HepG2 (cell line): ENCODE results near the gene MPST. TPM values are rescaled to one million over a fixed set of nuclear protein-coding genes. Genes with fewer than 3 reads are reported as not detected.
A peak's percentile ranks its signal among the peaks of the same experiment; 100 is the strongest.

Experiments
- CEBPG ChIP-seq: IDR thresholded peaks from 2 replicates; pipeline ENCODE4 v1.6.1; 2016
- ZFP36L1 ChIP-seq: sonication (generic); formaldehyde crosslinking; IDR thresholded peaks from 2 replicates; pipeline ENCODE4 v1.8.0; 2022; ENCODE audit warnings: mild to moderate bottlenecking, missing genetic modification reagents, moderate library complexity
- ZNF382 ChIP-seq: sonication (generic); formaldehyde crosslinking; IDR thresholded peaks from 2 replicates; pipeline ENCODE4 v1.5.0; 2020; ENCODE audit warnings: missing genetic modification reagents, mild to moderate bottlenecking, borderline replicate concordance
- polyA plus RNA-seq, 8 experiments: library from polyadenylated mRNA; depleted of rRNA in 3 of 8; stranded (reverse) in 7 of 8; unstranded in 1 of 8; fragments of >200 nt; fragmentation: Illumina TruSeq in 4 of 8; extraction: Trizol in 4 of 8; gene quantifications; 2 replicates each; pipeline versions ENCODE4 v1.2.1 to v1.2.3, GENCODE V29; 2011 to 2016; ENCODE audit warnings: low read depth in 4 of 8, missing spikeins in 1 of 8, mixed read lengths in 1 of 8; ENCODE audit not compliant: insufficient read depth in 1 of 8
- total RNA-seq, 5 experiments: library from RNA; depleted of rRNA; stranded (reverse); fragments of >200 nt; fragmentation: Illumina TruSeq; extraction: Trizol; gene quantifications; 2 replicates each; pipeline ENCODE4 v1.2.3, GENCODE V29; 2016; ENCODE audit warnings: low read depth in 1 of 5
- TF ChIP-seq, protein P1 (sequence below): sonication (generic); formaldehyde crosslinking; IDR thresholded peaks from 2 replicates; pipeline ENCODE4 v1.4.0; 2020; ENCODE audit warnings: missing genetic modification reagents, borderline replicate concordance
- TF ChIP-seq, protein P2 (sequence below): sonication (generic); formaldehyde crosslinking; IDR thresholded peaks from 2 replicates; pipeline ENCODE4 v1.4.0; 2020; ENCODE audit warnings: missing genetic modification reagents, low read depth, mild to moderate bottlenecking, borderline replicate concordance
- TF ChIP-seq, protein P3 (sequence below): sonication (generic); formaldehyde crosslinking; IDR thresholded peaks from 2 replicates; pipeline ENCODE4 v1.8.0; 2022; ENCODE audit warnings: missing genetic modification reagents, mild to moderate bottlenecking, moderate library complexity, borderline replicate concordance
- TF ChIP-seq, protein P4 (sequence below): sonication (generic); formaldehyde crosslinking; IDR thresholded peaks from 2 replicates; pipeline ENCODE4 v1.9.0; 2021; ENCODE audit warnings: mild to moderate bottlenecking, missing genetic modification reagents
- TF ChIP-seq, protein P5 (sequence below): sonication (generic); formaldehyde crosslinking; IDR thresholded peaks from 2 replicates; pipeline ENCODE4 v1.4.0; 2020; ENCODE audit warnings: mild to moderate bottlenecking, low read depth, missing genetic modification reagents
- TF ChIP-seq, protein P6 (sequence below): sonication (generic); formaldehyde crosslinking; IDR thresholded peaks from 2 replicates; pipeline ENCODE4 v1.4.0; 2020; ENCODE audit warnings: mild to moderate bottlenecking, missing genetic modification reagents

MPST gene
- total and polyA plus RNA-seq, 2 of the 13 experiments (the other 11 are each of a cell fraction or from before 2014, with no cell fraction given), result 133 to 141 TPM

DNA sequence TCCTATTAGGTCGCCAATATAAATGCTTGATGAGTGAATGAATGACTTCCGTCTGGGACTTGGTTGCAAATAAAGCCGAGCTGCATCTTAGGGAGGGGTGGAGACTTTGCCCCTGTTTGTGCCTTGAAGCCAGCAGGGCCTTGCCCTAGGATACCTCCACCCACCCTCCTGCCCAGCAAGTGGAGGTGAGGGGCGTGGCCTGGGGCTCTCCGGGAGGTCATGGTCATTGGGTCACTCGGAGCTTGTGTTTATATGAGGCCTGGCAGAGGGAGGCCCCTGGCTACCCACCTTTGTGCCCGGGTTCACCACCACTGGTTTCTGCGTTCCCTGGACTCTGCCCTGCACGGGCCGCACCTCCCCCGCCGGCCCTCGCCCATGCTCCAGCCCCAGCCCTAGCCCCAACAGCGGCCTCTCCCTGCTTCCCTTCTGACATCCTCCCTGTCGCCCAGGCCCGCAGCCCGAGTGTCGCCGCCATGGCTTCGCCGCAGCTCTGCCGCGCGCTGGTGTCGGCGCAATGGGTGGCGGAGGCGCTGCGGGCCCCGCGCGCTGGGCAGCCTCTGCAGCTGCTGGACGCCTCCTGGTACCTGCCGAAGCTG lies 4.3 kb downstream of the MPST start (continued):
- TF ChIP-seq, protein P1, sequence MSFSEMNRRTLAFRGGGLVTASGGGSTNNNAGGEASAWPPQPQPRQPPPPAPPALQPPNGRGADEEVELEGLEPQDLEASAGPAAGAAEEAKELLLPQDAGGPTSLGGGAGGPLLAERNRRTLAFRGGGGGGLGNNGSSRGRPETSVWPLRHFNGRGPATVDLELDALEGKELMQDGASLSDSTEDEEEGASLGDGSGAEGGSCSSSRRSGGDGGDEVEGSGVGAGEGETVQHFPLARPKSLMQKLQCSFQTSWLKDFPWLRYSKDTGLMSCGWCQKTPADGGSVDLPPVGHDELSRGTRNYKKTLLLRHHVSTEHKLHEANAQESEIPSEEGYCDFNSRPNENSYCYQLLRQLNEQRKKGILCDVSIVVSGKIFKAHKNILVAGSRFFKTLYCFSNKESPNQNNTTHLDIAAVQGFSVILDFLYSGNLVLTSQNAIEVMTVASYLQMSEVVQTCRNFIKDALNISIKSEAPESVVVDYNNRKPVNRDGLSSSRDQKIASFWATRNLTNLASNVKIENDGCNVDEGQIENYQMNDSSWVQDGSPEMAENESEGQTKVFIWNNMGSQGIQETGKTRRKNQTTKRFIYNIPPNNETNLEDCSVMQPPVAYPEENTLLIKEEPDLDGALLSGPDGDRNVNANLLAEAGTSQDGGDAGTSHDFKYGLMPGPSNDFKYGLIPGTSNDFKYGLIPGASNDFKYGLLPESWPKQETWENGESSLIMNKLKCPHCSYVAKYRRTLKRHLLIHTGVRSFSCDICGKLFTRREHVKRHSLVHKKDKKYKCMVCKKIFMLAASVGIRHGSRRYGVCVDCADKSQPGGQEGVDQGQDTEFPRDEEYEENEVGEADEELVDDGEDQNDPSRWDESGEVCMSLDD (CRISPR knock-in tag), result no peak
- TF ChIP-seq, protein P2, sequence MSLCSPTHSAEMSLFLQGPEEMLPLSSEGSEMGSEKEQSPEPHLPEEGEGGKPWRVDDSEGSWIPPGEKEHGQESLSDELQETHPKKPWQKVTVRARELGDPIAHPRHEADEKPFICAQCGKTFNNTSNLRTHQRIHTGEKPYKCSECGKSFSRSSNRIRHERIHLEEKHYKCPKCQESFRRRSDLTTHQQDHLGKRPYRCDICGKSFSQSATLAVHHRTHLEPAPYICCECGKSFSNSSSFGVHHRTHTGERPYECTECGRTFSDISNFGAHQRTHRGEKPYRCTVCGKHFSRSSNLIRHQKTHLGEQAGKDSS, result peak; percentile 72; the same call in 1 of the 2 replicates
- TF ChIP-seq ZNF382 (CRISPR knock-in tag), result no peak
- TF ChIP-seq, protein P3, sequence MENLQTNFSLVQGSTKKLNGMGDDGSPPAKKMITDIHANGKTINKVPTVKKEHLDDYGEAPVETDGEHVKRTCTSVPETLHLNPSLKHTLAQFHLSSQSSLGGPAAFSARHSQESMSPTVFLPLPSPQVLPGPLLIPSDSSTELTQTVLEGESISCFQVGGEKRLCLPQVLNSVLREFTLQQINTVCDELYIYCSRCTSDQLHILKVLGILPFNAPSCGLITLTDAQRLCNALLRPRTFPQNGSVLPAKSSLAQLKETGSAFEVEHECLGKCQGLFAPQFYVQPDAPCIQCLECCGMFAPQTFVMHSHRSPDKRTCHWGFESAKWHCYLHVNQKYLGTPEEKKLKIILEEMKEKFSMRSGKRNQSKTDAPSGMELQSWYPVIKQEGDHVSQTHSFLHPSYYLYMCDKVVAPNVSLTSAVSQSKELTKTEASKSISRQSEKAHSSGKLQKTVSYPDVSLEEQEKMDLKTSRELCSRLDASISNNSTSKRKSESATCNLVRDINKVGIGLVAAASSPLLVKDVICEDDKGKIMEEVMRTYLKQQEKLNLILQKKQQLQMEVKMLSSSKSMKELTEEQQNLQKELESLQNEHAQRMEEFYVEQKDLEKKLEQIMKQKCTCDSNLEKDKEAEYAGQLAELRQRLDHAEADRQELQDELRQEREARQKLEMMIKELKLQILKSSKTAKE, result peak; percentile 59
- TF ChIP-seq, protein P4, sequence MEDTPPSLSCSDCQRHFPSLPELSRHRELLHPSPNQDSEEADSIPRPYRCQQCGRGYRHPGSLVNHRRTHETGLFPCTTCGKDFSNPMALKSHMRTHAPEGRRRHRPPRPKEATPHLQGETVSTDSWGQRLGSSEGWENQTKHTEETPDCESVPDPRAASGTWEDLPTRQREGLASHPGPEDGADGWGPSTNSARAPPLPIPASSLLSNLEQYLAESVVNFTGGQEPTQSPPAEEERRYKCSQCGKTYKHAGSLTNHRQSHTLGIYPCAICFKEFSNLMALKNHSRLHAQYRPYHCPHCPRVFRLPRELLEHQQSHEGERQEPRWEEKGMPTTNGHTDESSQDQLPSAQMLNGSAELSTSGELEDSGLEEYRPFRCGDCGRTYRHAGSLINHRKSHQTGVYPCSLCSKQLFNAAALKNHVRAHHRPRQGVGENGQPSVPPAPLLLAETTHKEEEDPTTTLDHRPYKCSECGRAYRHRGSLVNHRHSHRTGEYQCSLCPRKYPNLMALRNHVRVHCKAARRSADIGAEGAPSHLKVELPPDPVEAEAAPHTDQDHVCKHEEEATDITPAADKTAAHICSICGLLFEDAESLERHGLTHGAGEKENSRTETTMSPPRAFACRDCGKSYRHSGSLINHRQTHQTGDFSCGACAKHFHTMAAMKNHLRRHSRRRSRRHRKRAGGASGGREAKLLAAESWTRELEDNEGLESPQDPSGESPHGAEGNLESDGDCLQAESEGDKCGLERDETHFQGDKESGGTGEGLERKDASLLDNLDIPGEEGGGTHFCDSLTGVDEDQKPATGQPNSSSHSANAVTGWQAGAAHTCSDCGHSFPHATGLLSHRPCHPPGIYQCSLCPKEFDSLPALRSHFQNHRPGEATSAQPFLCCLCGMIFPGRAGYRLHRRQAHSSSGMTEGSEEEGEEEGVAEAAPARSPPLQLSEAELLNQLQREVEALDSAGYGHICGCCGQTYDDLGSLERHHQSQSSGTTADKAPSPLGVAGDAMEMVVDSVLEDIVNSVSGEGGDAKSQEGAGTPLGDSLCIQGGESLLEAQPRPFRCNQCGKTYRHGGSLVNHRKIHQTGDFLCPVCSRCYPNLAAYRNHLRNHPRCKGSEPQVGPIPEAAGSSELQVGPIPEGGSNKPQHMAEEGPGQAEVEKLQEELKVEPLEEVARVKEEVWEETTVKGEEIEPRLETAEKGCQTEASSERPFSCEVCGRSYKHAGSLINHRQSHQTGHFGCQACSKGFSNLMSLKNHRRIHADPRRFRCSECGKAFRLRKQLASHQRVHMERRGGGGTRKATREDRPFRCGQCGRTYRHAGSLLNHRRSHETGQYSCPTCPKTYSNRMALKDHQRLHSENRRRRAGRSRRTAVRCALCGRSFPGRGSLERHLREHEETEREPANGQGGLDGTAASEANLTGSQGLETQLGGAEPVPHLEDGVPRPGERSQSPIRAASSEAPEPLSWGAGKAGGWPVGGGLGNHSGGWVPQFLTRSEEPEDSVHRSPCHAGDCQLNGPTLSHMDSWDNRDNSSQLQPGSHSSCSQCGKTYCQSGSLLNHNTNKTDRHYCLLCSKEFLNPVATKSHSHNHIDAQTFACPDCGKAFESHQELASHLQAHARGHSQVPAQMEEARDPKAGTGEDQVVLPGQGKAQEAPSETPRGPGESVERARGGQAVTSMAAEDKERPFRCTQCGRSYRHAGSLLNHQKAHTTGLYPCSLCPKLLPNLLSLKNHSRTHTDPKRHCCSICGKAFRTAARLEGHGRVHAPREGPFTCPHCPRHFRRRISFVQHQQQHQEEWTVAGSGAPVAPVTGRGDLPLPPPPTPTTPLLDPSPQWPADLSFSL (CRISPR knock-in tag), result no peak
- TF ChIP-seq, protein P5, sequence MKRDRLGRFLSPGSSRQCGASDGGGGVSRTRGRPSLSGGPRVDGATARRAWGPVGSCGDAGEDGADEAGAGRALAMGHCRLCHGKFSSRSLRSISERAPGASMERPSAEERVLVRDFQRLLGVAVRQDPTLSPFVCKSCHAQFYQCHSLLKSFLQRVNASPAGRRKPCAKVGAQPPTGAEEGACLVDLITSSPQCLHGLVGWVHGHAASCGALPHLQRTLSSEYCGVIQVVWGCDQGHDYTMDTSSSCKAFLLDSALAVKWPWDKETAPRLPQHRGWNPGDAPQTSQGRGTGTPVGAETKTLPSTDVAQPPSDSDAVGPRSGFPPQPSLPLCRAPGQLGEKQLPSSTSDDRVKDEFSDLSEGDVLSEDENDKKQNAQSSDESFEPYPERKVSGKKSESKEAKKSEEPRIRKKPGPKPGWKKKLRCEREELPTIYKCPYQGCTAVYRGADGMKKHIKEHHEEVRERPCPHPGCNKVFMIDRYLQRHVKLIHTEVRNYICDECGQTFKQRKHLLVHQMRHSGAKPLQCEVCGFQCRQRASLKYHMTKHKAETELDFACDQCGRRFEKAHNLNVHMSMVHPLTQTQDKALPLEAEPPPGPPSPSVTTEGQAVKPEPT (CRISPR knock-in tag), result no peak
- TF ChIP-seq, protein P6, sequence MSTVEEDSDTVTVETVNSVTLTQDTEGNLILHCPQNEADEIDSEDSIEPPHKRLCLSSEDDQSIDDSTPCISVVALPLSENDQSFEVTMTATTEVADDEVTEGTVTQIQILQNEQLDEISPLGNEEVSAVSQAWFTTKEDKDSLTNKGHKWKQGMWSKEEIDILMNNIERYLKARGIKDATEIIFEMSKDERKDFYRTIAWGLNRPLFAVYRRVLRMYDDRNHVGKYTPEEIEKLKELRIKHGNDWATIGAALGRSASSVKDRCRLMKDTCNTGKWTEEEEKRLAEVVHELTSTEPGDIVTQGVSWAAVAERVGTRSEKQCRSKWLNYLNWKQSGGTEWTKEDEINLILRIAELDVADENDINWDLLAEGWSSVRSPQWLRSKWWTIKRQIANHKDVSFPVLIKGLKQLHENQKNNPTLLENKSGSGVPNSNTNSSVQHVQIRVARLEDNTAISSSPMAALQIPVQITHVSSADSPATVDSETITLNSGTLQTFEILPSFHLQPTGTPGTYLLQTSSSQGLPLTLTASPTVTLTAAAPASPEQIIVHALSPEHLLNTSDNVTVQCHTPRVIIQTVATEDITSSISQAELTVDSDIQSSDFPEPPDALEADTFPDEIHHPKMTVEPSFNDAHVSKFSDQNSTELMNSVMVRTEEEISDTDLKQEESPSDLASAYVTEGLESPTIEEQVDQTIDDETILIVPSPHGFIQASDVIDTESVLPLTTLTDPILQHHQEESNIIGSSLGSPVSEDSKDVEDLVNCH (CRISPR knock-in tag), result no peak
- TF ChIP-seq CEBPG (CRISPR knock-in tag), result peak; percentile 42; the same call in 1 of the 2 replicates
- TF ChIP-seq ZFP36L1 (CRISPR knock-in tag), result no peak
